Mesodermal cell (in vitro differentiated cells): ENCODE measurements around the gene PATL1.
"Not testable (repeated sequence)": the region's sequence is repeated elsewhere in the genome, so short reads cannot be mapped to it uniquely, and the experiment has no call there.

Source experiments
- H3K27ac ChIP-seq: 2 replicates; pipeline ENCODE4 v1.7.0; 2013; ENCODE audit warnings: mild to moderate bottlenecking, low read depth, low read length, moderate library complexity; ENCODE audit not compliant: severe bottlenecking
- H3K36me3 ChIP-seq: 2 replicates; pipeline ENCODE4 v1.7.1; 2013; ENCODE audit warnings: mild to moderate bottlenecking, low read length, moderate library complexity; ENCODE audit not compliant: control insufficient read depth, insufficient read depth
- H3K4me1 ChIP-seq: one replicate; pipeline ENCODE4 v1.7.1; 2013; ENCODE audit warnings: mild to moderate bottlenecking, low read length; ENCODE audit not compliant: insufficient read depth, control insufficient read depth, poor library complexity, severe bottlenecking
- H3K4me3 ChIP-seq: 2 replicates; pipeline ENCODE4 v1.7.0; 2013; ENCODE audit warnings: low read length, control low read depth, mild to moderate bottlenecking; ENCODE audit not compliant: insufficient read depth, poor library complexity, severe bottlenecking; ENCODE audit errors: extremely low read depth
- H3K9me3 ChIP-seq: 2 replicates; pipeline ENCODE4 v1.7.1; 2013; ENCODE audit warnings: mild to moderate bottlenecking, low read length, moderate library complexity; ENCODE audit not compliant: control insufficient read depth
- WGBS, 2 experiments: methylation state at CpG; one replicate each; pipeline ENCODE4 v1.1.5; 2013; ENCODE audit warnings: missing lambda C conversion rate in 2 of 2; ENCODE audit not compliant: insufficient coverage in 2 of 2; 5-methylcytosine and 5-hydroxymethylcytosine counted together

PATL1 gene

GRCh38 chr11:59698506-59698905 is 29.7 kb upstream of the PATL1 start:
- H3K9me3 ChIP-seq = no peaks in the 10 kb centered on the region
- H3K4me3 ChIP-seq = no peak overlapping the region
- no peaks in the 10 kb centered on the region for H3K4me1 ChIP-seq
- H3K36me3 ChIP-seq = no peaks in the 10 kb centered on the region
- H3K27ac ChIP-seq = no peak overlapping the region

- Histone ChIP-seq H3K4me1 (no peaks in the 10 kb centered on the region), H3K4me3 (no peak overlapping the region), H3K27ac (no peak overlapping the region), H3K9me3 (peaks cover 6% of the 10 kb centered on the region), H3K36me3 (no peaks in the 10 kb centered on the region)
Measured at GRCh38 chr11:59692915-59693314, 24.1 kb upstream of the PATL1 start.

- Histone ChIP-seq H3K36me3 (no peaks in the 10 kb centered on the region), H3K4me1 (no peaks in the 10 kb centered on the region), H3K9me3 (peaks cover 6% of the 10 kb centered on the region), H3K4me3 (no peak overlapping the region), H3K27ac (no peak overlapping the region)
- 87 to 88% methylated on average over 1 of the region's 2 CpGs for WGBS, 2 experiments
Measured at GRCh38 chr11:59691156-59691555, 22.3 kb upstream of the PATL1 start.

GRCh38 chr11:59689015-59689414 is 20.2 kb upstream of the PATL1 start:
- Histone ChIP-seq H3K9me3 (peaks cover 6% of the 10 kb centered on the region), H3K4me3 (no peak overlapping the region), H3K27ac (no peak overlapping the region), H3K4me1 (no peaks in the 10 kb centered on the region), H3K36me3 (no peaks in the 10 kb centered on the region)
- WGBS, 2 experiments = 80 to 100% methylated on average over 1 to 2 of the region's 3 CpGs

- not testable (repeated sequence) for H3K9me3 ChIP-seq, H3K4me1 ChIP-seq, H3K36me3 ChIP-seq, H3K4me3 ChIP-seq
- WGBS, 2 experiments = 70 to 97% methylated on average over 6 to 7 of the region's 7 CpGs
- peak overlapping the region; percentile 58 for H3K27ac ChIP-seq
Measured at GRCh38 chr11:59681260-59681725, 12.5 kb upstream of the PATL1 start.

- Histone ChIP-seq H3K27ac (peak overlapping the region; percentile 58), H3K9me3 (no peaks in the 10 kb centered on the region), H3K36me3 (no peaks in the 10 kb centered on the region), H3K4me3 (no peak overlapping the region), H3K4me1 (no peaks in the 10 kb centered on the region)
- WGBS, 2 experiments = 14 to 25% methylated on average over 1 of the region's 1 CpG
Measured at GRCh38 chr11:59680287-59681154, 11.7 kb upstream of the PATL1 start.

- Histone ChIP-seq H3K9me3 (no peaks in the 10 kb centered on the region), H3K4me3 (no peak overlapping the region), H3K4me1 (no peaks in the 10 kb centered on the region), H3K27ac (no peak overlapping the region), H3K36me3 (no peaks in the 10 kb centered on the region)
Measured at GRCh38 chr11:59679347-59679746, 10.5 kb upstream of the PATL1 start.

GRCh38 chr11:59678813-59679165 is 10.0 kb upstream of the PATL1 start:
- 77 to 100% methylated on average over 3 of the region's 3 CpGs for WGBS, 2 experiments
- no peaks in the 10 kb centered on the region for H3K36me3 ChIP-seq
- no peak overlapping the region for H3K4me3 ChIP-seq
- no peak overlapping the region for H3K27ac ChIP-seq
- no peaks in the 10 kb centered on the region for H3K9me3 ChIP-seq
- H3K4me1 ChIP-seq = no peaks in the 10 kb centered on the region

GRCh38 chr11:59678118-59678812 is 9.4 kb upstream of the PATL1 start:
- Histone ChIP-seq H3K9me3 (no peaks in the 10 kb centered on the region), H3K27ac (no peak overlapping the region), H3K4me1 (no peaks in the 10 kb centered on the region), H3K36me3 (no peaks in the 10 kb centered on the region), H3K4me3 (no peak overlapping the region)
- WGBS, 2 experiments = 86% methylated on average over 1 of the region's 2 CpGs; no CpG with 5 or more reads in 1 of the 2 experiments

GRCh38 chr11:59676205-59676604 is 7.4 kb upstream of the PATL1 start:
- WGBS, 2 experiments = 78 to 84% methylated on average over 5 to 6 of the region's 8 CpGs
- H3K27ac ChIP-seq = no peak overlapping the region

GRCh38 chr11:59674291-59674690 is 5.5 kb upstream of the PATL1 start:
- no peaks in the 10 kb centered on the region for H3K9me3 ChIP-seq
- no CpG with 5 or more reads among the region's 2 CpGs for WGBS, 2 experiments

More at GRCh38 chr11:59676205-59676604, 7.4 kb upstream of the PATL1 start:
- Histone ChIP-seq H3K4me1 (no peaks in the 10 kb centered on the region), H3K36me3 (no peaks in the 10 kb centered on the region), H3K4me3 (no peak overlapping the region), H3K9me3 (no peaks in the 10 kb centered on the region)

More at GRCh38 chr11:59674291-59674690, 5.5 kb upstream of the PATL1 start:
- H3K27ac ChIP-seq = no peak overlapping the region
- no peak overlapping the region for H3K4me3 ChIP-seq
- no peaks in the 10 kb centered on the region for H3K36me3 ChIP-seq
- no peaks in the 10 kb centered on the region for H3K4me1 ChIP-seq
